NCI-H2107 treated with DMSO at 0.1 percent for 48 hours (cell line): ENCODE measurements around the gene RPL15.
A peak's percentile ranks its signal among the peaks of the same experiment; 100 is the strongest.
"Not testable (repeated sequence)": the region's sequence is repeated elsewhere in the genome, so short reads cannot be mapped to it uniquely, and the experiment has no call there.

Experiments
- DNase-seq: peaks from one replicate; lab custom pipeline; 2025; ENCODE audit not compliant: unreplicated experiment; lab: John Stamatoyannopoulos, UW

The RPL15 gene

GRCh38 chr3:23889386-23889785 is 27.5 kb upstream of the RPL15 start:
- DNase-seq, result no peak

GRCh38 chr3:23889950-23890349 is 27.0 kb upstream of the RPL15 start:
- no peak for DNase-seq

- no peak for DNase-seq
Observed at GRCh38 chr3:23894254-23895061, 22.5 kb upstream of the RPL15 start.

GRCh38 chr3:23895181-23895580 is 21.8 kb upstream of the RPL15 start:
- no peak for DNase-seq

- no peak for DNase-seq
Observed at GRCh38 chr3:23900744-23901143, 16.2 kb upstream of the RPL15 start.

- no peak for DNase-seq
Observed at GRCh38 chr3:23904545-23904944, 12.4 kb upstream of the RPL15 start.

GRCh38 chr3:23909341-23909740 is 7.6 kb upstream of the RPL15 start:
- DNase-seq, result no peak

GRCh38 chr3:23911397-23911796 is 5.5 kb upstream of the RPL15 start:
- DNase-seq, result no peak

- DNase-seq, result not testable (repeated sequence)
Observed at GRCh38 chr3:23912335-23912734, 4.6 kb upstream of the RPL15 start.

GRCh38 chr3:23913182-23913581 is 3.8 kb upstream of the RPL15 start:
- DNase-seq, result no peak

GRCh38 chr3:23913873-23914743 is 2.8 kb upstream of the RPL15 start:
- no peak for DNase-seq

GRCh38 chr3:23915537-23916108 is 1.3 kb upstream of the RPL15 start:
- DNase-seq, result peak; percentile 5

- no peak for DNase-seq
Observed at GRCh38 chr3:23916152-23916885, 613 bp upstream of the RPL15 start.

- not testable (repeated sequence) for DNase-seq
Observed at GRCh38 chr3:23917679-23918303, 859 bp downstream of the RPL15 start.

- DNase-seq, result not testable (repeated sequence)
Observed at GRCh38 chr3:23918331-23918730, 1.4 kb downstream of the RPL15 start.

- DNase-seq, result no peak
Observed at GRCh38 chr3:23919628-23920027, 2.7 kb downstream of the RPL15 start.

- DNase-seq, result no peak
Observed at GRCh38 chr3:23920151-23920655, 3.3 kb downstream of the RPL15 start.

- no peak for DNase-seq
Observed at GRCh38 chr3:23921052-23921511, 4.2 kb downstream of the RPL15 start.

- DNase-seq, result peak; percentile 22
Observed at GRCh38 chr3:23923786-23924185, 6.9 kb downstream of the RPL15 start.

- DNase-seq, result no peak
Observed at GRCh38 chr3:23926246-23926645, 9.3 kb downstream of the RPL15 start.
